SK-N-SH (cell line): ENCODE measurements around the gene GINS3.
"Not testable (repeated sequence)": the region's sequence is repeated elsewhere in the genome, so short reads cannot be mapped to it uniquely, and the experiment has no call there.

ENCODE experiments used
- EP300 ChIP-seq, 2 experiments: IDR thresholded peaks; 2 replicates each; pipeline versions ENCODE4 v1.4.0 to v1.6.1; 2012; ENCODE audit warnings: borderline replicate concordance in 1 of 2, low read depth in 1 of 2, low read length in 1 of 2
- JUND ChIP-seq: IDR thresholded peaks from 2 replicates; pipeline ENCODE4 v1.4.0; 2012
- TF ChIP-seq, protein P1 (sequence below): fragments of 200-600 bp; sonication (generic); IDR thresholded peaks from 2 replicates; pipeline ENCODE4 v1.6.1; 2017; ENCODE audit warnings: antibody characterized with exemption, mild to moderate bottlenecking, moderate library complexity

GRCh38 chr16:58415961-58416360, 23.7 kb downstream of the GINS3 start:
- TF ChIP-seq EP300 (IDR thresholded peaks at IDR 0.05; ENCODE audit: borderline replicate concordance in 1 of 2, low read depth in 1 of 2, low read length in 1 of 2); JUND: not testable (repeated sequence)
- TF ChIP-seq, protein P1, sequence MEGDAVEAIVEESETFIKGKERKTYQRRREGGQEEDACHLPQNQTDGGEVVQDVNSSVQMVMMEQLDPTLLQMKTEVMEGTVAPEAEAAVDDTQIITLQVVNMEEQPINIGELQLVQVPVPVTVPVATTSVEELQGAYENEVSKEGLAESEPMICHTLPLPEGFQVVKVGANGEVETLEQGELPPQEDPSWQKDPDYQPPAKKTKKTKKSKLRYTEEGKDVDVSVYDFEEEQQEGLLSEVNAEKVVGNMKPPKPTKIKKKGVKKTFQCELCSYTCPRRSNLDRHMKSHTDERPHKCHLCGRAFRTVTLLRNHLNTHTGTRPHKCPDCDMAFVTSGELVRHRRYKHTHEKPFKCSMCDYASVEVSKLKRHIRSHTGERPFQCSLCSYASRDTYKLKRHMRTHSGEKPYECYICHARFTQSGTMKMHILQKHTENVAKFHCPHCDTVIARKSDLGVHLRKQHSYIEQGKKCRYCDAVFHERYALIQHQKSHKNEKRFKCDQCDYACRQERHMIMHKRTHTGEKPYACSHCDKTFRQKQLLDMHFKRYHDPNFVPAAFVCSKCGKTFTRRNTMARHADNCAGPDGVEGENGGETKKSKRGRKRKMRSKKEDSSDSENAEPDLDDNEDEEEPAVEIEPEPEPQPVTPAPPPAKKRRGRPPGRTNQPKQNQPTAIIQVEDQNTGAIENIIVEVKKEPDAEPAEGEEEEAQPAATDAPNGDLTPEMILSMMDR, result not testable (repeated sequence)
